NCI-H2081 (cell line): ENCODE measurements around the gene TTC9.

Source experiments
- DNase-seq, 2 experiments: peaks; one replicate each; lab custom pipeline; 2025; lab: John Stamatoyannopoulos, UW

TTC9 gene

DNA sequence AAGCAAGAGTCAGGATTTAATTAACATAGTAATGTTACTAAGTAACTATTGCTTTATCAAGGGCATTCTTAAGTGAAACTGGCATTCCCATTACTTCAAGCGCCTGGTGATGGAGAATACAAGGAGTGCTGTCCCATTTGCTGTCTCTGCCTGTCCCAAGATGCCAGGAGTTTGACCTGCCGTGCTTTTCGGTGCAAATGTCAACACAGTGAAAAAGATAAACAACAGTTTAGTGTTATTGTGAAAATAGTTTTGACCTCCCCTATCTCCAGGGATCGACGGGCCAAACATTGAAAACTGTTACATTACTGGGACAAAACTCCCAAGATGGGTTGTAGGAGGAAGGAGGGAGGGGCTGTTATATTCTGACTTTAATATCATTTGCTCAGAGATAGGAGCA is 74.8 kb downstream of the TTC9 start:
- DNase-seq: no peak

- no peak for DNase-seq
Observed at GRCh38 chr14:70716958-70717357, 75.2 kb downstream of the TTC9 start.

- DNase-seq: no peak
Observed at GRCh38 chr14:70718383-70719118, 76.8 kb downstream of the TTC9 start.

DNA sequence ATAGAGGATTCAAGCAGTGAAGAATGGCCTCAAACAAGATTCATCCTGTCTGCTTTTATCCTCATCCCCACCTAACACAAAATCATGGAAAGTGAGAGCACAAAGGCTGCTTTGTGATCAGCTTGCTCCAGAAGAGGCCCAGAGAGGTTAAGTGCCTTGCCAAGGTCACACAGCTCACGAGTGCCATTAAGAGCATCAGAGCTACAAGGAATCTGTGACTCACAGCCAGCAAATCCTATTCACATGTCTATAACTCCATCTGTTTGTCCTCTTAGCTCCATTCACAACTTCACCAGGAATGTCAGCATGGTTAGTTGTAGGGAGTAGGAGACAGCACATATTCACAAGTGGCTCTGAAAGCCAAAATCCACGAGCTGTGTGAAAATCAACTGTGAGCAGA is 79.8 kb downstream of the TTC9 start:
- DNase-seq: no peak

DNA sequence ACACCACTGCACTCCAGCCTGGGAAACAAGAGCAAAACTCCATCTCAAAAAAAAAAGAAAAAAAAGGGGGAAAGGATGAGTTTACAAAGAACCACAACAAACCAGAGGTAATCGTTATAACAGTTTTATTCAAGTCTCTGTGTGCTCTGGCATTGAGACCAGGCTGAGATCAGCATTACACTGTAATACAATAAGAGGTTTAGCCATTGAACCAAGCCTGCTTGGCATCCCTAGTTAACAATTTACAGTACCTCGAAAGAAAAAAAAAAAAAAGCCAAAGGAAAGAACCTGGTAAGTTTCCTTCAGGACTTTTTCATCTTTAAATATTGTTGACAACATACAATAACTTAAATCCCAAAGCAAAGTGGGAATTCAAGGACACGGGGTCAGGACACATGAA is 80.7 kb downstream of the TTC9 start:
- no peak for DNase-seq

DNA sequence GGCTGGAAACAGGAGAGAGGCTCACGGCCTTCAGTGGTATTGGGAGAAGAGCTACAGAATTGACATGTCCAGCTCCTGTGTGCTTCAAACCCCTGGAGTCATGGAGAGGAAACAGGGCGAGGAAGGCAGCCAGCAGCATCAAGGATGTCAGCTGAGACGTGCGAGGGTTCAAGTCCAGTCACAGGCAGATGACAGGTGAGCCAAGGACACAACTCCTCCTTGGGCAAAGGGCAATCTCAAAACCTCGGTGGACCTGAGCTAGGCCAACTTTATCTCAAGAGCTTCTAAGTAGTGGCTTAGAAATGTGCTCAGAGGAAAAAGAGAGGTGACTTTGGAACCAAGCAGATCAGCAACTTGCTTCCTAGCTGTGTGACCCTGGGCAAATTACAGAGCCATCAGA is 81.6 kb downstream of the TTC9 start:
- no peak for DNase-seq

GRCh38 chr14:70724110-70724509 is 82.4 kb downstream of the TTC9 start:
- no peak for DNase-seq

DNA sequence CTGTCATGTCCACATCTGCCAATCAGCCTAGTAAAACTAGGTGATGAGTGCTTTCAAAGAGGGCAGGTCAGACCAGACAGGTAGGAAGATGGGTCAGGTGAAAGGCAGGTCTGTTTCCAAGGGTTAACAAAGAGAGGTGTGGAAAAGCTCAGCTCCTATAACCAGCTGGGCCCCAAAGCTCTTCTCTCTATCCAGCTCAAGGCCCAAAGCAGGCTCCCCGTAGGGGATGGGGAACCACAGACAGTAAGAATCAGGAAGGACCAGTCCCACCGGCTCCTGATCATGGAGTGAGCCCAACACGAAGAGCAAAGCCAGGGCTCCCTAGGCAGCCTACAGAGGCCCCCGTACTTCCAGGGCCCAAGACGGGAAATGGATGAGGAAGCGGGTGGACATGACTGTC is 83.2 kb downstream of the TTC9 start:
- DNase-seq: no peak
